ENCODE measurements around the gene PTGFRN. TPM values are rescaled to one million over a fixed set of nuclear protein-coding genes. Genes with fewer than 3 reads are reported as not detected.

Gene PTGFRN
- polyA plus RNA-seq, 1 donor (not counting 4 experiments of a cell fraction or from before 2014, with no cell fraction given): 177 TPM

DNA sequence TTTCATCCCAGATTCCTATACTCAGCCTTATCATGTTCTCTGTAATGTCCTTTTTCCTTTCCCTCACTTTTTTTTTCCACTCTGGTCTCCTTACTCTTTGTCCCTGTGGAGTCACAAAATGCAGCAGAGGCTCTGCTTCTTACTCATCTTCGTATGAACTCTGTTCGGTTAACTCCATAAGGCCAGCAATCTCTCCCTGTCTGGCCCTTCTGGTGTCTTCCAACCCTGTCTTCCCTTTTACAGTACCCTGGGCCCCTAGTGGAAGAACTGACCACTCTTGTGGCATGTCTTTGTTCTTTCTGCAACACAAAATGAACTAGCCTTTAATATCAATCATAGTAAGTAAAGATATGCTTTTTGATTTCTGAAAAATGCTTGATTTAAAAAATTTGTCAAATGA, 98.9 kb downstream of the PTGFRN start:
- H3K79me2 ChIP-seq (ENCODE audit: control insufficient read depth, insufficient read depth, low read length): no peaks in the 10 kb centered on the region
- no peak overlapping the region for H3K4me3 ChIP-seq (ENCODE audit: control insufficient read depth in 2 of 3, extremely low read depth in 1 of 3, insufficient read depth in 2 of 3, low read depth in 1 of 3, low read length in 3 of 3)
- no peak overlapping the region for H3K4me2 ChIP-seq (ENCODE audit: control insufficient read depth, extremely low read depth, insufficient read depth, low read depth, low read length)
- H2AFZ ChIP-seq (ENCODE audit: control insufficient read depth, low read length): no peak overlapping the region
- DNase-seq (ENCODE audit: low read depth, low spot score) (no peak), FAIRE-seq (no peak)
- no peak overlapping the region for H3K9ac ChIP-seq (ENCODE audit: control insufficient read depth, extremely low read depth, insufficient read depth, low read length)
- peaks cover 2% of the 10 kb centered on the region for H3K9me1 ChIP-seq (ENCODE audit: control insufficient read depth, extremely low read depth, insufficient read depth, low read length)
- no peak overlapping the region for H3K27ac ChIP-seq (ENCODE audit: control insufficient read depth, insufficient read depth, low read length)
- no peaks in the 10 kb centered on the region for H4K20me1 ChIP-seq (ENCODE audit: control insufficient read depth, extremely low read depth, insufficient read depth, low read length)
- peaks cover 0 to 5% of the 10 kb centered on the region in 2 experiments for H3K36me3 ChIP-seq (ENCODE audit: control insufficient read depth in 2 of 2, extremely low read depth in 1 of 2, insufficient read depth in 2 of 2, low read length in 2 of 2)
- dilution Hi-C loops (cut with MboI; ENCODE audit: extremely low pct_ligation_motif_present, low sequenced_read_pairs): no loop called here
- TF ChIP-seq, protein P1, sequence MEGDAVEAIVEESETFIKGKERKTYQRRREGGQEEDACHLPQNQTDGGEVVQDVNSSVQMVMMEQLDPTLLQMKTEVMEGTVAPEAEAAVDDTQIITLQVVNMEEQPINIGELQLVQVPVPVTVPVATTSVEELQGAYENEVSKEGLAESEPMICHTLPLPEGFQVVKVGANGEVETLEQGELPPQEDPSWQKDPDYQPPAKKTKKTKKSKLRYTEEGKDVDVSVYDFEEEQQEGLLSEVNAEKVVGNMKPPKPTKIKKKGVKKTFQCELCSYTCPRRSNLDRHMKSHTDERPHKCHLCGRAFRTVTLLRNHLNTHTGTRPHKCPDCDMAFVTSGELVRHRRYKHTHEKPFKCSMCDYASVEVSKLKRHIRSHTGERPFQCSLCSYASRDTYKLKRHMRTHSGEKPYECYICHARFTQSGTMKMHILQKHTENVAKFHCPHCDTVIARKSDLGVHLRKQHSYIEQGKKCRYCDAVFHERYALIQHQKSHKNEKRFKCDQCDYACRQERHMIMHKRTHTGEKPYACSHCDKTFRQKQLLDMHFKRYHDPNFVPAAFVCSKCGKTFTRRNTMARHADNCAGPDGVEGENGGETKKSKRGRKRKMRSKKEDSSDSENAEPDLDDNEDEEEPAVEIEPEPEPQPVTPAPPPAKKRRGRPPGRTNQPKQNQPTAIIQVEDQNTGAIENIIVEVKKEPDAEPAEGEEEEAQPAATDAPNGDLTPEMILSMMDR (optimal IDR thresholded peaks at IDR 0.05 in 1 of 3, IDR thresholded peaks at IDR 0.05 in 1 of 3, conservative IDR thresholded peaks at IDR 0.05 in 1 of 3; ENCODE audit: extremely low read depth in 1 of 3, insufficient read depth in 2 of 3, low read length in 3 of 3): no peak
- TF ChIP-seq EZH2 (IDR thresholded peaks at IDR 0.05; ENCODE audit: low read length): no peak
- no peaks in the 10 kb centered on the region for H3K27me3 ChIP-seq (ENCODE audit: control insufficient read depth, extremely low read depth, insufficient read depth, low read length)
- H3K9me3 ChIP-seq (ENCODE audit: control insufficient read depth, low read depth, low read length): no peaks in the 10 kb centered on the region
- peaks cover 7% of the 10 kb centered on the region for H3K4me1 ChIP-seq (ENCODE audit: control insufficient read depth, extremely low read depth, insufficient read depth, low read length)

DNA sequence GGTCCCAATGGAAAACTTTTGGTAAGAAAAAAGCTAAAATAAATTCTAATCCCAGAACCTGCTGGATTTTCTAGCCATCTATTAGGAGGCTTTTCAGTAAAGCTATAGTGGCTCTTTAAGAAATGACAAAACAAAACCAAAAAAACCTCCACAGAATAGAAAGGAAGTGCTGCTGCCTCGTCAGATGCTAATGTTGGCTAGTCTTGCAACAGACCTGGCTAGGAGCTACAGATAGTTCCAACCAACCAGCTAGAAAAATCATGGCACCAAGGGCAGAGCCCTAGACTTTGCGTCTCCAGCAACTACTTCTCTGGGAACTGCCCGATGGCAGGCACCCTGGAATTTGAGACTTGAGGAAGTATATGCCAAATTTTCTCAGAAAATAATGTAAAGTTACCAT, 99.4 kb downstream of the PTGFRN start:
- dilution Hi-C loops (cut with MboI; ENCODE audit: extremely low pct_ligation_motif_present, low sequenced_read_pairs): no loop called here
- Histone ChIP-seq H4K20me1 (ENCODE audit: control insufficient read depth, extremely low read depth, insufficient read depth, low read length) (no peaks in the 10 kb centered on the region), H3K79me2 (ENCODE audit: control insufficient read depth, insufficient read depth, low read length) (no peaks in the 10 kb centered on the region), H3K4me3 (ENCODE audit: control insufficient read depth in 2 of 3, extremely low read depth in 1 of 3, insufficient read depth in 2 of 3, low read depth in 1 of 3, low read length in 3 of 3) (no peak overlapping the region), H3K9me1 (ENCODE audit: control insufficient read depth, extremely low read depth, insufficient read depth, low read length) (peaks cover 2% of the 10 kb centered on the region), H3K9ac (ENCODE audit: control insufficient read depth, extremely low read depth, insufficient read depth, low read length) (no peak overlapping the region), H3K27me3 (ENCODE audit: control insufficient read depth, extremely low read depth, insufficient read depth, low read length) (no peaks in the 10 kb centered on the region), H2AFZ (ENCODE audit: control insufficient read depth, low read length) (no peak overlapping the region), H3K4me1 (ENCODE audit: control insufficient read depth, extremely low read depth, insufficient read depth, low read length) (peaks cover 7% of the 10 kb centered on the region), H3K27ac (ENCODE audit: control insufficient read depth, insufficient read depth, low read length) (no peak overlapping the region), H3K36me3 (ENCODE audit: control insufficient read depth in 2 of 2, extremely low read depth in 1 of 2, insufficient read depth in 2 of 2, low read length in 2 of 2) (peaks cover 0 to 5% of the 10 kb centered on the region in 2 experiments), H3K9me3 (ENCODE audit: control insufficient read depth, low read depth, low read length) (no peaks in the 10 kb centered on the region), H3K4me2 (ENCODE audit: control insufficient read depth, extremely low read depth, insufficient read depth, low read depth, low read length) (no peak overlapping the region)
- no peak for FAIRE-seq
- TF ChIP-seq, protein P1 (optimal IDR thresholded peaks at IDR 0.05 in 1 of 3, IDR thresholded peaks at IDR 0.05 in 1 of 3, conservative IDR thresholded peaks at IDR 0.05 in 1 of 3; ENCODE audit: extremely low read depth in 1 of 3, insufficient read depth in 2 of 3, low read length in 3 of 3): no peak
- no peak for TF ChIP-seq EZH2 (IDR thresholded peaks at IDR 0.05; ENCODE audit: low read length)
- DNase-seq (ENCODE audit: low read depth, low spot score): no peak

Data from keratinocyte (primary cell).